Pancreas (tissue), 10 donors: ENCODE data around the gene ZFAND3. TPM values are rescaled to one million over a fixed set of nuclear protein-coding genes. Genes with fewer than 3 reads are reported as not detected.

Experiments
- ATAC-seq, 4 donors: fragments of 200-7000 bp; cut with Tn5 transposase; one replicate each; pipeline versions ENCODE4 v1.8.0 to v1.9.1; 2020; ENCODE audit warnings: mild to moderate bottlenecking in 4 of 4, moderate library complexity in 4 of 4
- DNase-seq, 6 donors: peaks; one replicate each; pipeline ENCODE4 v3.0.0-alpha.2; 2020
- FAIRE-seq: peaks from 2 replicates; lab custom pipeline; 2012; peaks lifted over from hg19 to GRCh38; lab: Jason Lieb, UNC
- H3K27ac ChIP-seq, 4 donors: fragments of 200-600 bp; sonication (generic); 1 replicate in 3 of 4; 2 replicates in 1 of 4; pipeline versions ENCODE4 v1.5.0 to v1.8.0; 2020
- H3K27me3 ChIP-seq, 4 donors: fragments of 200-600 bp; one replicate each; pipeline ENCODE4 v1.8.0; 2021
- H3K36me3 ChIP-seq, 3 donors: fragments of 200-600 bp; sonication (generic) in 1 of 3; one replicate each; pipeline versions ENCODE4 v1.5.0 to v1.8.0; 2020 to 2021
- H3K4me1 ChIP-seq, 3 donors: fragments of 200-600 bp; one replicate each; pipeline ENCODE4 v1.8.0; 2021
- H3K4me3 ChIP-seq, 4 donors: fragments of 200-600 bp; sonication (generic) in 2 of 4; one replicate each; pipeline versions ENCODE4 v1.5.0 to v1.8.0; 2020 to 2021
- H3K9me3 ChIP-seq, 4 donors: fragments of 200-600 bp; one replicate each; pipeline ENCODE4 v1.8.0; 2021
- CTCF ChIP-seq, 4 donors: fragments of 200-600 bp; sonication (generic) in 3 of 4; IDR thresholded peaks; one replicate each; pipeline versions ENCODE4 v1.5.0 to v1.8.0; 2021; ENCODE audit warnings: antibody characterized with exemption in 4 of 4
- WGBS, 2 donors: extraction: QIAGEN DNeasy Blood & Tissue Kit; methylation state at CpG; one replicate each; pipeline ENCODE4 v1.1.7; 2013; 5-methylcytosine and 5-hydroxymethylcytosine counted together
- intact Hi-C, 3 donors: fragments of 100-400 bp; cut with DNase I; formaldehyde crosslinking; loops; one replicate each; pipeline versions ENCODE4 v1.11.1 to v1.14.2; 2022
- polyA plus RNA-seq, 2 donors: library from polyadenylated mRNA; stranded (reverse); fragments of 200-250 nt; gene quantifications; one replicate each; pipeline ENCODE4 v1.2.3, GENCODE V29; 2013
- total RNA-seq, 6 donors: library from RNA; stranded (reverse); fragmentation: NEBNext Ultra II Directional in 4 of 6; extraction: Animal tissue kit (Norgen Biotek cat#: 25700) in 4 of 6; gene quantifications; one replicate each; pipeline versions ENCODE4 v1.2.1 to v1.2.4, GENCODE V29; 2021 to 2023
- donor health status: healthy with polysubstance abuse.
- donor health status: DM: no; HTN: no; CAD: no; lungs with moderate emphysema.
- donor health status: DM: no; HTN: no; CAD: no.
- donor health status: control.
- donor health status: control.
- donor health status: Bipolar disorder and iron deficiency.
- donor health status: DM: yes; HTN: yes; CAD: no.
- donor health status: DM: no; HTN: no; CAD: no.
- donor health status: DM: no; HTN: no; CAD: no.
- donor health status: DM: yes; HTN: yes; CAD: no.

The ZFAND3 gene
- total and polyA plus RNA-seq, 8 donors: 13.1 to 49.8 (median 31.8) TPM

- H3K27me3 ChIP-seq: no peaks in the 10 kb centered on the region
- WGBS, 2 donors: 96 to 97% methylated on average over 1 of the region's 1 CpG
- ATAC-seq (no peak), FAIRE-seq (no peak), DNase-seq (no peak)
- H3K36me3 ChIP-seq: no peaks in the 10 kb centered on the region
- H3K9me3 ChIP-seq: no peaks in the 10 kb centered on the region
- intact Hi-C loops: no loop called here
- H3K27ac ChIP-seq: no peak overlapping the region
- TF ChIP-seq CTCF (IDR thresholded peaks at IDR 0.05): no peak
- H3K4me1 ChIP-seq: no peaks in the 10 kb centered on the region
- H3K4me3 ChIP-seq: no peak overlapping the region
Measured at GRCh38 chr6:38055203-38055589, 235.7 kb downstream of the ZFAND3 start.

- no peaks in the 10 kb centered on the region for H3K27me3 ChIP-seq
- intact Hi-C loops: no loop called here
- no peaks in the 10 kb centered on the region for H3K36me3 ChIP-seq
- WGBS, 2 donors: 53 to 59% methylated on average over 3 of the region's 3 CpGs
- FAIRE-seq: no peak
- no peak overlapping the region for H3K27ac ChIP-seq
- no peaks in the 10 kb centered on the region for H3K4me1 ChIP-seq
- no peak for DNase-seq
- no peak for TF ChIP-seq CTCF (IDR thresholded peaks at IDR 0.05)
- no peak overlapping the region for H3K4me3 ChIP-seq
- H3K9me3 ChIP-seq: no peaks in the 10 kb centered on the region
- peak in 1 of 4 donors; percentile 44 for ATAC-seq
Measured at GRCh38 chr6:38056361-38056760, 236.8 kb downstream of the ZFAND3 start.

- no peak for DNase-seq
- Histone ChIP-seq H3K4me1 (no peaks in the 10 kb centered on the region), H3K27ac (no peak overlapping the region), H3K27me3 (no peaks in the 10 kb centered on the region), H3K4me3 (no peak overlapping the region), H3K36me3 (no peaks in the 10 kb centered on the region), H3K9me3 (no peaks in the 10 kb centered on the region)
- TF ChIP-seq CTCF (IDR thresholded peaks at IDR 0.05): no peak
- intact Hi-C loops: no loop called here
- FAIRE-seq: no peak
- ATAC-seq: peak in 1 of 4 donors; percentile 14
Measured at GRCh38 chr6:38057994-38058393, 238.5 kb downstream of the ZFAND3 start.

- no peak for FAIRE-seq
- intact Hi-C loops: no loop called here
- Histone ChIP-seq H3K27me3 (no peaks in the 10 kb centered on the region), H3K4me1 (no peaks in the 10 kb centered on the region), H3K9me3 (no peaks in the 10 kb centered on the region), H3K4me3 (no peak overlapping the region), H3K36me3 (peaks cover 0 to 5% (median 0%) of the 10 kb centered on the region in 3 donors), H3K27ac (no peak overlapping the region)
- DNase-seq: no peak
- no peak for ATAC-seq
- TF ChIP-seq CTCF (IDR thresholded peaks at IDR 0.05): no peak
- 93 to 95% methylated on average over 3 of the region's 3 CpGs for WGBS, 2 donors
Measured at GRCh38 chr6:38062066-38062465, 242.5 kb downstream of the ZFAND3 start.

- H3K4me3 ChIP-seq: no peak overlapping the region
- no peak overlapping the region for H3K27ac ChIP-seq
- DNase-seq: no peak
- no peak for TF ChIP-seq CTCF (IDR thresholded peaks at IDR 0.05)
- intact Hi-C loops: no loop called here
- H3K4me1 ChIP-seq: peaks cover 0 to 4% (median under 1%) of the 10 kb centered on the region in 3 donors
- H3K36me3 ChIP-seq: peaks cover 0 to 5% (median 0%) of the 10 kb centered on the region in 3 donors
- H3K27me3 ChIP-seq: no peaks in the 10 kb centered on the region
- FAIRE-seq: no peak
- no peaks in the 10 kb centered on the region for H3K9me3 ChIP-seq
- ATAC-seq: no peak
- 98% methylated on average over 3 of the region's 3 CpGs for WGBS, 2 donors
Measured at GRCh38 chr6:38063973-38064372, 244.4 kb downstream of the ZFAND3 start.
